ENCODE measurements around the gene GMCL2. TPM values are rescaled to one million over a fixed set of nuclear protein-coding genes. Genes with fewer than 3 reads are reported as not detected.

Gene GMCL2
- total and polyA plus RNA-seq, 12 donors = not detected

DNA sequence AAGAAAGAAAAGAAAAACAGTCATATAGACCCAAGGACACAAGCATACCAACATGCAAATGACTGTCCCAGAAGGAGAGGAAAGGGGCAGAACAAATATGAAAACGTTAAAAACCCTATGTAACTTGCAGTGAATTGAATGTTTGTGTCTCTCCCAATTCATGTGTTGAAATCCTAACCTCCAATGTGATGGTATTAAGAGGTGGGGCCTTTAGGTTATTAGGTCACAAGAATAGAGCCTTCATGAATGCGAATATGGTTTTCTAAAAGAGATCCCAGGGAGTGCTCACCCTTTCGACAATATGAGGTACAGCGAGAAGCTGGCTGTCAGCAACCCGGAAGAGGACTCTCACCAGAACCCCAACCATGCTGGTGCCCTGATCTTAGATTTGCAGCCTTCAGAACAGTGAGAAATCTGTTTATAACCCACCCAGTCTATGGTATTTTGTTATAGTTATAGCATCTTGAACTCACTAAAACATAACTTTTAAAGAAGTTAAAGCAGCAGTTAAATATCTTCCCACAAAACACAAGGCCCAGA is 31.1 kb upstream of the GMCL2 start:
- TF ChIP-seq CTCF (IDR thresholded peaks at IDR 0.05) = no peak
- WGBS, 2 donors = 76 to 88% methylated on average over 5 of the region's 5 CpGs
- ATAC-seq (no peak), DNase-seq (no peak)
- H3K4me1 ChIP-seq = peaks cover 0 to 28% (median 5%) of the 10 kb centered on the region in 9 donors
- no peak overlapping the region for H3K4me3 ChIP-seq
- peaks cover 0 to 96% (median 42%) of the 10 kb centered on the region in 9 donors for H3K36me3 ChIP-seq
- no peak overlapping the region for H3K27ac ChIP-seq
- H3K9me3 ChIP-seq = no peaks in the 10 kb centered on the region
- intact Hi-C loops (cut with DNase I) = no loop called here
- no peaks in the 10 kb centered on the region for H3K27me3 ChIP-seq

- peaks cover 4 to 99% (median 51%) of the 10 kb centered on the region in 9 donors for H3K36me3 ChIP-seq
- no peak for DNase-seq
- intact Hi-C loops (cut with DNase I) = no loop called here
Observed at GRCh38 chr5:178216779-178217178, 29.6 kb upstream of the GMCL2 start.

GRCh38 chr5:178216088-178216534 is 28.9 kb upstream of the GMCL2 start:
- no peak for ATAC-seq
- peaks cover 0 to 19% (median 5%) of the 10 kb centered on the region in 9 donors for H3K4me1 ChIP-seq
- no peak for TF ChIP-seq CTCF (IDR thresholded peaks at IDR 0.05)
- WGBS, 2 donors = 86 to 93% methylated on average over 5 of the region's 5 CpGs
- peak overlapping the region in 1 of 10 donors; percentile 42 for H3K27ac ChIP-seq
- peaks cover 4 to 99% (median 57%) of the 10 kb centered on the region in 9 donors for H3K36me3 ChIP-seq
- no peak overlapping the region for H3K4me3 ChIP-seq
- no peak for DNase-seq
- no peaks in the 10 kb centered on the region for H3K9me3 ChIP-seq
- no peaks in the 10 kb centered on the region for H3K27me3 ChIP-seq
- intact Hi-C loops (cut with DNase I) = no loop called here

More at GRCh38 chr5:178216779-178217178, 29.6 kb upstream of the GMCL2 start:
- H3K27ac ChIP-seq = no peak overlapping the region
- H3K27me3 ChIP-seq = no peaks in the 10 kb centered on the region
- H3K4me3 ChIP-seq = no peak overlapping the region
- H3K9me3 ChIP-seq = no peaks in the 10 kb centered on the region
- no peak for ATAC-seq
- WGBS, 2 donors = 93 to 96% methylated on average over 3 of the region's 3 CpGs
- TF ChIP-seq CTCF (IDR thresholded peaks at IDR 0.05) = no peak
- H3K4me1 ChIP-seq = peaks cover 0 to 25% (median 5%) of the 10 kb centered on the region in 9 donors

DNA sequence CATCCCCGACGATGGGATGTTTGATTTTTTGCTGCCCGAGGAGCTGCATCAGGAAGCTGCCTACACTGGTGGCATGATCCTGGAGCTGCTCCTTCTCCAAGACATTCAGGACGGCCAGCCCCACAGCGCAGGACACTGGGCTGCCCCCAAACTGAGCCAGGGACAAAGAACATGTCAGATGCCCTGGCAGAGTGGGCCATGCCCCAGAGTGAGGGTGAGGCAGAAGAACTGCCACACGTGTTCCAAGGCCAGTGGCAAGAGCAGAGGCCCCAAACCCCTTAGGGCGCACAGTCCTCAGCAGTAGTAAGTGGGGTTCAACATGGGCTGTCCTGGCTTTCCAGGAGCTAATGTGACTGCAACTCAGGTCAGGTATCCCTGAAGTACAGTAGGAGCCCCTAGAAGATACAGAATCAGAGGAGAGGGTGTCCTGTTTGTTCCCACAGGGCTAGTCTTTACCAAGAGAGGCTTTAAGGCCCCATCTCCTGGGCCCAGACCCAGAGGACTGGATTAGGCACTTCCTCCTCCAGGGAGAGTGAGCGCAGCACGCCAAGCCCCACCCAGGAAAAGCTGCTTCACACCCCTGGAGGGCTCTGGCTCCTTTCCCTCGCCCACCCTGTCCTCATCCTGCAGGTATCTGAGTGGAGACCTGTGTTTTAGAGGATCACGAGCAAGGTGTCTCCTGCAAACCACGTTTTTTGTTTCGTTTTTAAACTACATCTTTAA is 28.3 kb upstream of the GMCL2 start:
- H3K9me3 ChIP-seq = no peaks in the 10 kb centered on the region
- 80 to 83% methylated on average over 13 of the region's 13 CpGs for WGBS, 2 donors
- no peak for TF ChIP-seq CTCF (IDR thresholded peaks at IDR 0.05)
- ATAC-seq (peak in 2 of 8 donors; percentile 6 to 24), DNase-seq (no peak)
- H3K27me3 ChIP-seq = no peaks in the 10 kb centered on the region
- intact Hi-C loops (cut with DNase I) = no loop called here
- peaks cover 0 to 19% (median 5%) of the 10 kb centered on the region in 9 donors for H3K4me1 ChIP-seq
- H3K4me3 ChIP-seq = no peak overlapping the region
- peaks cover 4 to 99% (median 61%) of the 10 kb centered on the region in 9 donors for H3K36me3 ChIP-seq
- peak overlapping the region in 1 of 10 donors; percentile 42 for H3K27ac ChIP-seq
